ENCODE measurements around the gene TMEM151B.

DNA sequence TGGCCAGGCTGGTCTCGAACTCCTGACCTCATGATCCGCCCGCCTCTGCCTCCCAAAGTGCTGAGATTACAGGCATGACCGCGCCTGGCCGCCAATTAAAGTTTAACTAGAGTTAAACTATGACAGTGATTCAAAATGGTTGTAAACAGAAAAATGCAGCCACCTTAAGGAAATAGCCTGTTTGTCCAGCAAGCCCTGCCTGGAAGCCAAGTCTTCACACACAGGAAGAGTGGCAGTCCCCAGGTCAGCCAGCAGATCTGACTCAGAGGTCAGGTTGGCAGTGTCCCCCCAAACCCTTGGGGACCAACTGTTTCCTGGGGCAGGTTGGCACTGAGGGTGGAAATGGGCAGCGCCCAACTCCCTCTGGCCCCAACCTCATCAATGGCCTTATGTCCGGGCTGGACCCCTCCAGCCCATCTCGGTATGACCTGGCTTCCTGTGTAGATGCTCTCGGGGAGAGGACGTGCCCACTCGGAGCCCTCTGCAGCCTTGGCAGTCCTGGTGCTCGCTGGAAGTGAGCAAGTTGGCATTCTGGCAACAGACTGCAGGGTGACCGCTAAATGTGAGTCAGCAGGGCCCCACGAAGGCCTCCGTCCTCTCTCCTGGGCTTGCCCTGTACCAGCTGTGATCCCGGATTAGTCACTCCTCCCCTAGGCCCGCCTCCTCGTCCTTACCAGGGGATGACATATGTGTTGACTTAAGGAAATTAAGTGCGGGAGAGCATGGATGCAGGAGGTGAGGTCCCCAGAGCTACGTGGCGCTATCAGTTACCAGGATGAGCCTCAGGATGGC is 33.0 kb upstream of the TMEM151B start:
- TF ChIP-seq, protein P1, sequence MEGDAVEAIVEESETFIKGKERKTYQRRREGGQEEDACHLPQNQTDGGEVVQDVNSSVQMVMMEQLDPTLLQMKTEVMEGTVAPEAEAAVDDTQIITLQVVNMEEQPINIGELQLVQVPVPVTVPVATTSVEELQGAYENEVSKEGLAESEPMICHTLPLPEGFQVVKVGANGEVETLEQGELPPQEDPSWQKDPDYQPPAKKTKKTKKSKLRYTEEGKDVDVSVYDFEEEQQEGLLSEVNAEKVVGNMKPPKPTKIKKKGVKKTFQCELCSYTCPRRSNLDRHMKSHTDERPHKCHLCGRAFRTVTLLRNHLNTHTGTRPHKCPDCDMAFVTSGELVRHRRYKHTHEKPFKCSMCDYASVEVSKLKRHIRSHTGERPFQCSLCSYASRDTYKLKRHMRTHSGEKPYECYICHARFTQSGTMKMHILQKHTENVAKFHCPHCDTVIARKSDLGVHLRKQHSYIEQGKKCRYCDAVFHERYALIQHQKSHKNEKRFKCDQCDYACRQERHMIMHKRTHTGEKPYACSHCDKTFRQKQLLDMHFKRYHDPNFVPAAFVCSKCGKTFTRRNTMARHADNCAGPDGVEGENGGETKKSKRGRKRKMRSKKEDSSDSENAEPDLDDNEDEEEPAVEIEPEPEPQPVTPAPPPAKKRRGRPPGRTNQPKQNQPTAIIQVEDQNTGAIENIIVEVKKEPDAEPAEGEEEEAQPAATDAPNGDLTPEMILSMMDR (conservative IDR thresholded peaks at IDR 0.05; ENCODE audit: low read depth, low read length): no peak
- TF ChIP-seq POLR2A (IDR thresholded peaks at IDR 0.05; ENCODE audit: low read depth, low read length) (peak; percentile 74), CEBPB (IDR thresholded peaks at IDR 0.05; ENCODE audit: low read depth, low read length) (peak; percentile 4; the same call in 1 of the 2 replicates), SMC3 (IDR thresholded peaks at IDR 0.05; ENCODE audit: low read depth, low read length) (no peak), MAZ (IDR thresholded peaks at IDR 0.05; ENCODE audit: borderline replicate concordance, low read depth, low read length) (peak; percentile 32; the same call in 1 of the 2 replicates), RFX5 (IDR thresholded peaks at IDR 0.05; ENCODE audit: low read depth, low read length) (no peak), BHLHE40 (IDR thresholded peaks at IDR 0.05; ENCODE audit: low read depth, low read length) (peak; percentile 60), MXI1 (IDR thresholded peaks at IDR 0.05; ENCODE audit: borderline replicate concordance, low read depth, low read length) (peak; percentile 54; the same call in 1 of the 2 replicates), MAFK (IDR thresholded peaks at IDR 0.05; ENCODE audit: low read depth, low read length) (no peak), RAD21 (IDR thresholded peaks at IDR 0.05; ENCODE audit: low read length) (no peak), RCOR1 (IDR thresholded peaks at IDR 0.05; ENCODE audit: insufficient replicate concordance, low read length) (peak; percentile 70), NFE2L2 (IDR thresholded peaks at IDR 0.05; ENCODE audit: low read depth, low read length) (peak; percentile 23; the same call in 1 of the 2 replicates)
- TF ChIP-seq, protein P2, sequence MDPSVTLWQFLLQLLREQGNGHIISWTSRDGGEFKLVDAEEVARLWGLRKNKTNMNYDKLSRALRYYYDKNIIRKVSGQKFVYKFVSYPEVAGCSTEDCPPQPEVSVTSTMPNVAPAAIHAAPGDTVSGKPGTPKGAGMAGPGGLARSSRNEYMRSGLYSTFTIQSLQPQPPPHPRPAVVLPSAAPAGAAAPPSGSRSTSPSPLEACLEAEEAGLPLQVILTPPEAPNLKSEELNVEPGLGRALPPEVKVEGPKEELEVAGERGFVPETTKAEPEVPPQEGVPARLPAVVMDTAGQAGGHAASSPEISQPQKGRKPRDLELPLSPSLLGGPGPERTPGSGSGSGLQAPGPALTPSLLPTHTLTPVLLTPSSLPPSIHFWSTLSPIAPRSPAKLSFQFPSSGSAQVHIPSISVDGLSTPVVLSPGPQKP (IDR thresholded peaks at IDR 0.05; ENCODE audit: borderline replicate concordance, low read depth, low read length): no peak
- TF ChIP-seq, protein P3, sequence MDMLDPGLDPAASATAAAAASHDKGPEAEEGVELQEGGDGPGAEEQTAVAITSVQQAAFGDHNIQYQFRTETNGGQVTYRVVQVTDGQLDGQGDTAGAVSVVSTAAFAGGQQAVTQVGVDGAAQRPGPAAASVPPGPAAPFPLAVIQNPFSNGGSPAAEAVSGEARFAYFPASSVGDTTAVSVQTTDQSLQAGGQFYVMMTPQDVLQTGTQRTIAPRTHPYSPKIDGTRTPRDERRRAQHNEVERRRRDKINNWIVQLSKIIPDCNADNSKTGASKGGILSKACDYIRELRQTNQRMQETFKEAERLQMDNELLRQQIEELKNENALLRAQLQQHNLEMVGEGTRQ (IDR thresholded peaks at IDR 0.05; ENCODE audit: low read depth, low read length): no peak
